Activated T-helper 1 cell treated with anti-CD3 and anti-CD28 coated beads, Interleukin-12 subunit alpha, Interleukin-12 subunit beta, Interleukin-2, Interleukin-4 antibody, amounts not matched to agents 30 ng/mL and 10 ng/mL and 1 ng/mL, durations not matched to agents 14 hours and 24 hours and 36 hours (primary cell): ENCODE data around the gene TMIGD1. TPM values are rescaled to one million over a fixed set of nuclear protein-coding genes. Genes with fewer than 3 reads are reported as not detected.

Source experiments
- DNase-seq: peaks from one replicate; pipeline ENCODE4 v3.0.0; 2021; ENCODE audit warnings: low spot score
- H3K27ac Mint-ChIP-seq: one replicate; pipeline ENCODE4 v1.8.0; 2021; ENCODE audit warnings: mild to moderate bottlenecking, mixed read lengths
- H3K27me3 Mint-ChIP-seq: one replicate; pipeline ENCODE4 v1.8.0; 2022; ENCODE audit warnings: mild to moderate bottlenecking, moderate library complexity, mixed read lengths; ENCODE audit not compliant: insufficient read depth
- H3K36me3 Mint-ChIP-seq: one replicate; pipeline ENCODE4 v1.8.0; 2021; ENCODE audit warnings: low read depth, mixed read lengths
- H3K4me1 Mint-ChIP-seq: one replicate; pipeline ENCODE4 v1.8.0; 2021; ENCODE audit warnings: low read depth, mixed read lengths
- H3K4me3 Mint-ChIP-seq: one replicate; pipeline ENCODE4 v1.8.0; 2021; ENCODE audit warnings: mild to moderate bottlenecking, moderate library complexity, mixed read lengths
- H3K9me3 Mint-ChIP-seq: one replicate; pipeline ENCODE4 v1.8.0; 2021; ENCODE audit warnings: mixed read lengths
- intact Hi-C: fragments of 100-400 bp; cut with micrococcal nuclease; formaldehyde crosslinking; loops from one replicate; pipeline ENCODE4 v1.15.1; 2024
- total RNA-seq: library from RNA; stranded (reverse); gene quantifications from 2 replicates; pipeline ENCODE4 v1.2.3, GENCODE V29; 2022

The TMIGD1 gene
- total RNA-seq, 1 donor from 2014 or later, result not detected

DNA sequence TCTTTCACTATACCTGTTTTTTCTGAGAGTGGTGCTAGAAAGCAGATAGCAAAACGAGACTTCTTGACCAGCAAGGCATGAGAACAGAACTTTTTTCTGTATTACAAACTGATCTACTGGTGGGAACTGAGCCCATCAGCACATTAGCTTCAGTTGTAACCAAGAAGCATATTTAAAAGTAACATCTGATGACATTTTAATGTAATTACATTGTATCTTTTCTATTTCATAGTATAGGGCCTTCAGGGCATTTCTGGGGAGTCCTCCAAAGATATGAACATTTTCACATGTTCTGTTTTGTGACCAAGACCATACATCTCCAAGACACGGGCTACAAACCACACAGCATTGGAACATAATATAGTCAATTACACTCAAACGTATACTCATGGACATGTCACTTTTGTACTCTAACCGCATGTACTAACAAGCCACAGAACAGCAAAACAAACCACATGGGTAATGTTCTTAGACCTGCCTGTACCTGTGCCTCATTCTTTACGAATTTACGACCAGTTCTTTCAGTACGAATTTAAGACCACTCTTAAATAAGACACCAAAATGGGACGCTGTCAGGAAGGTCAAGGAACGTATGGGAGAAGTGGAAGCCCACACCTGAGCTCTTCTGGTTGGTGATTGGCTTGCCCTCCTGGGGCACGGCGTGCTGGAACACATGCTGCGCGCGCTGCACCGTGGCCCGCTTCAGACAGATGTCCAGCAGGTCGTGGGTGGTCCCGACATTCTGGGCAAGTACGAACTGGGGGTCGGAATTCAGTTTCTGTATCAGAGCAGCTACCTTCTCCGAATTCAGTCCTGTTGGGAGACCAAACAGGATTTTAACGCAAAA is 42.9 kb downstream of the TMIGD1 start:
- intact Hi-C loops, result loop anchor here (1.0 to 5.0 kb wide), 7 partner anchors 41 to 186 kb away; partner anchors contain the start of genes CPD, GOSR1 and NSRP1
- H3K4me1 Mint-ChIP-seq, result peaks cover 18% of the 10 kb centered on the region
- H3K4me3 Mint-ChIP-seq, result peak overlapping the region; percentile 97
- H3K27me3 Mint-ChIP-seq, result no peaks in the 10 kb centered on the region
- H3K27ac Mint-ChIP-seq, result peak overlapping the region; percentile 90
- no peaks in the 10 kb centered on the region for H3K9me3 Mint-ChIP-seq
- DNase-seq, result peak; percentile 26
- H3K36me3 Mint-ChIP-seq, result peaks cover 18% of the 10 kb centered on the region

GRCh38 chr17:30290077-30290476 is 43.8 kb downstream of the TMIGD1 start:
- H3K27me3 Mint-ChIP-seq, result no peaks in the 10 kb centered on the region
- DNase-seq, result no peak
- peaks cover 25% of the 10 kb centered on the region for H3K36me3 Mint-ChIP-seq
- H3K4me3 Mint-ChIP-seq, result peak overlapping the region; percentile 97
- H3K4me1 Mint-ChIP-seq, result peaks cover 20% of the 10 kb centered on the region
- H3K9me3 Mint-ChIP-seq, result no peaks in the 10 kb centered on the region
- H3K27ac Mint-ChIP-seq, result no peak overlapping the region
- intact Hi-C loops, result loop anchor here (2.0 to 5.0 kb wide), 4 partner anchors 89 to 187 kb away; partner anchors contain the start of genes CPD, GOSR1 and NSRP1

DNA sequence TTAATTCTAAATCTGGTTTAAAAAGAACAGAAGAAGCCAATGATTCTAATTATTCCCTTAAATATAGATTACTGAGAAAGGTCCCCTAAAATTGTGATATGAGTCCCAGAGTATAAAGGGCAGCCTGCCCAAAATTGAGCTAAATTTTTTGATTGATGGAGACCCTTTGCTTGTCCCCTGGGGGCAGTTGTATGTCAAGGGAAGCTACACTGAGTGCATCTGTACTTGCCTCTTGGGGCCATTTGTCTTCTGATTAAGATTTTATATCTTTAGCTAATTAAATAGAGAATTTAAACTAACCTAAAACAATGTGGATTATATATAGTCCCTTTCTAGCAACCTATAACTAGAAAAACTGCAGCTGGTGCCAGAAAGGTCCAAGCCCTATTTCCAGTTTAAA is 54.7 kb downstream of the TMIGD1 start:
- Mint-ChIP-seq H3K27me3 (no peaks in the 10 kb centered on the region), H3K9me3 (no peaks in the 10 kb centered on the region), H3K27ac (no peak overlapping the region), H3K4me3 (no peak overlapping the region), H3K36me3 (peaks cover 26% of the 10 kb centered on the region), H3K4me1 (peaks cover 5% of the 10 kb centered on the region)
- intact Hi-C loops, result no loop called here
- DNase-seq, result no peak

GRCh38 chr17:30278032-30278431 is 55.8 kb downstream of the TMIGD1 start:
- no peak for DNase-seq
- H3K4me1 Mint-ChIP-seq, result peaks cover 5% of the 10 kb centered on the region
- no peaks in the 10 kb centered on the region for H3K27me3 Mint-ChIP-seq
- no peak overlapping the region for H3K4me3 Mint-ChIP-seq
- H3K9me3 Mint-ChIP-seq, result no peaks in the 10 kb centered on the region
- H3K36me3 Mint-ChIP-seq, result peaks cover 36% of the 10 kb centered on the region
- intact Hi-C loops, result no loop called here
- H3K27ac Mint-ChIP-seq, result no peak overlapping the region

GRCh38 chr17:30275911-30276310 is 57.9 kb downstream of the TMIGD1 start:
- no peaks in the 10 kb centered on the region for H3K27me3 Mint-ChIP-seq
- H3K36me3 Mint-ChIP-seq, result peaks cover 48% of the 10 kb centered on the region
- no peak overlapping the region for H3K27ac Mint-ChIP-seq
- intact Hi-C loops, result no loop called here
- peaks cover 5% of the 10 kb centered on the region for H3K4me1 Mint-ChIP-seq
- no peak for DNase-seq
- no peaks in the 10 kb centered on the region for H3K9me3 Mint-ChIP-seq
- H3K4me3 Mint-ChIP-seq, result no peak overlapping the region

GRCh38 chr17:30274887-30275286 is 59.0 kb downstream of the TMIGD1 start:
- Mint-ChIP-seq H3K9me3 (no peaks in the 10 kb centered on the region), H3K27me3 (no peaks in the 10 kb centered on the region), H3K27ac (no peak overlapping the region), H3K4me1 (peaks cover 5% of the 10 kb centered on the region), H3K36me3 (peaks cover 46% of the 10 kb centered on the region), H3K4me3 (no peak overlapping the region)
- no peak for DNase-seq
- intact Hi-C loops, result no loop called here

GRCh38 chr17:30273373-30273772 is 60.5 kb downstream of the TMIGD1 start:
- no peaks in the 10 kb centered on the region for H3K9me3 Mint-ChIP-seq

GRCh38 chr17:30271102-30271501 is 62.8 kb downstream of the TMIGD1 start:
- peaks cover 9% of the 10 kb centered on the region for H3K4me1 Mint-ChIP-seq
- no peaks in the 10 kb centered on the region for H3K9me3 Mint-ChIP-seq
- peaks cover 46% of the 10 kb centered on the region for H3K36me3 Mint-ChIP-seq
- DNase-seq, result no peak
- H3K27ac Mint-ChIP-seq, result no peak overlapping the region
- H3K27me3 Mint-ChIP-seq, result no peaks in the 10 kb centered on the region
- H3K4me3 Mint-ChIP-seq, result no peak overlapping the region
- intact Hi-C loops, result no loop called here

More at GRCh38 chr17:30273373-30273772, 60.5 kb downstream of the TMIGD1 start:
- Mint-ChIP-seq H3K27me3 (no peaks in the 10 kb centered on the region), H3K4me1 (peaks cover 9% of the 10 kb centered on the region), H3K36me3 (peaks cover 47% of the 10 kb centered on the region), H3K4me3 (no peak overlapping the region), H3K27ac (no peak overlapping the region)
- no peak for DNase-seq
- intact Hi-C loops, result no loop called here

DNA sequence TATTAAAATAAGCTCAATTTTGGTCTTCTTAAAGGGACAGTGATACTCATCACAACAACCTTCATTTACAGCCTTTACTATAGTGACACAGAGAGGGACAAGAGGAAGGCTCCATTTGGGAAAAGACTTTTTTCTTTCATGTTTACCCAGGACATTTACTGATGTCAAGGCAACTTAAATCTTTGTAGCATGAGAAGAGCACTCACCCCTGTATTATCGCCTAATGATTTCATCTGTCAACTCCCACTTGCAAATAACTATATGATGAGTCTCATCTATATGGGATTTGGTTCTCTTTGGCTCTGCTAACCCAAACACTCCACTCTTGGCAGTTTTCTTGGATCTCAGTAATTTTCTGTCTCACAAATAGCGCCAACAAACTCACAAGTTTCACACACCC is 66.2 kb downstream of the TMIGD1 start:
- no peaks in the 10 kb centered on the region for H3K9me3 Mint-ChIP-seq
- DNase-seq, result no peak
- intact Hi-C loops, result no loop called here
- no peaks in the 10 kb centered on the region for H3K27me3 Mint-ChIP-seq
- H3K27ac Mint-ChIP-seq, result no peak overlapping the region
- no peak overlapping the region for H3K4me3 Mint-ChIP-seq
- peaks cover 4% of the 10 kb centered on the region for H3K4me1 Mint-ChIP-seq
- H3K36me3 Mint-ChIP-seq, result peaks cover 41% of the 10 kb centered on the region

Other genes with a start within 250 kb of the TMIGD1 start
- gene NSRP1, start 217.2 kb downstream of the TMIGD1 start, total RNA-seq, result 32.4 and 35.3 TPM in 2 replicates
- gene SLC6A4, start 98.4 kb downstream of the TMIGD1 start, total RNA-seq, result not detected in 2 replicates
- gene BLMH, start 42.1 kb downstream of the TMIGD1 start, total RNA-seq, result 64.8 and 64.9 TPM in 2 replicates
- gene CPD, start 44.9 kb upstream of the TMIGD1 start, total RNA-seq, result 29.7 and 35.3 TPM in 2 replicates
- 61.5 and 66.6 TPM in 2 replicates for gene GOSR1, start 143.4 kb upstream of the TMIGD1 start, total RNA-seq